ENCODE measurements around the gene SLC12A6.

GRCh38 chr15:34349769-34350168, 12.2 kb upstream of the SLC12A6 start:
- TF ChIP-seq NFRKB (IDR thresholded peaks at IDR 0.05) = no peak
- no peak for TF ChIP-seq HDGF (IDR thresholded peaks at IDR 0.05; ENCODE audit: borderline replicate concordance)
- no peak for TF ChIP-seq FOXA1 (IDR thresholded peaks at IDR 0.05)
- TF ChIP-seq SUZ12 (IDR thresholded peaks at IDR 0.05) = no peak
- TF ChIP-seq L3MBTL2 (conservative IDR thresholded peaks at IDR 0.05) = no peak
- TF ChIP-seq FOXM1 (IDR thresholded peaks at IDR 0.05; ENCODE audit: borderline replicate concordance) = no peak
- TF ChIP-seq FOXK2 (IDR thresholded peaks at IDR 0.05) = no peak
- no peak for TF ChIP-seq ARNT (IDR thresholded peaks at IDR 0.05)
- no peak for TF ChIP-seq BHLHE40 (IDR thresholded peaks at IDR 0.05; ENCODE audit: borderline replicate concordance)
